GM19035 (cell line): ENCODE data around the gene CEP162.
"Not testable (repeated sequence)": the region's sequence is repeated elsewhere in the genome, so short reads cannot be mapped to it uniquely, and the experiment has no call there.

Experiments
- ATAC-seq: cut with Tn5 transposase; IDR thresholded peaks from one replicate; pipeline ENCODE4 v1.9.1; 2021; ENCODE audit not compliant: unreplicated experiment

Gene CEP162

DNA sequence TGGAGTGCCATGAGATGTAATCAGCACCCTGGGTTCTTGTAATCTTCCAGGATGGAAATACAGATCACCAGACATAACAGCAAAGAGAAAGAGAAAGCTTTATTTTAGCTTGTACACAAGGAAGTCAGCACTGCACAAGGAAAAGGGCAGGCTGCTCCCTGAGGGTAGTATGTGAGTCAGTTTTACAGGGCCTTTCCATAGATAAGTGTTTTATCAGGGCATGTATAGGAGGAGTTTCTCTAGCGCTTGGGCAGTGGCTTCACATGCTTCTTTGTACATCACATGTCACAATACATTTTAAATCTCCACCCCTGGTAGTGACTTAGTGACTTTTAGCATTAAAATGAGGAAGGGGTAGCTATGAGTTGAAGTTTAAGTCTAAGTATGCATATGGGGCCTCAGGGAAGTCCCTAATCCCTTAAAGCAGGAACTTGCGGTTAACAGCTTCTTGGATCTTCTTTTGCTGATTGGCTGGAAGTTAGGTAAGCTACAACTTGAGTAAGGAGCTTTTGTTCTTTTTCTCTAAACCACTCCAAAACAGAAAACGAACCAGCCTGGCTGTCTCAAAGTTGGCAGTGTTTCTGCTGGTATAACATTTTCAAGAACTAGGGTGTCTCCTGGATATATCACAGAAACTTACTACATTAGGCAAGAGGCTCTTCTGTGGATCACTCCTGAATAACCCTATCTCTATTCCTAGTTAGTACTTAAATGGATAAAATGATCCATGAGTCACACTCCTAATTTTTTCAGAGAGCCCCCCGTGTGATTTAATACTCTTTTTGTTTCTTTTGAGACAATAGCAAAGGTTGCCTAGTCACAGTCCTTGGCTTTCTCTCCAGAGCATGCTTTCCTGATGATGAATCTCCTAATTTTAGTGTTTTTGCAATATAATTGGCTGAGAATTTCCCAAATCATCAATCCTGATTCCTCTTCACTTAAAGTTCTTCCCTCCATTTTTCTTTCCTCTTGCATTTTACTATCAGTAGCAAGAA, 133.7 kb downstream of the CEP162 start:
- ATAC-seq: no peak

DNA sequence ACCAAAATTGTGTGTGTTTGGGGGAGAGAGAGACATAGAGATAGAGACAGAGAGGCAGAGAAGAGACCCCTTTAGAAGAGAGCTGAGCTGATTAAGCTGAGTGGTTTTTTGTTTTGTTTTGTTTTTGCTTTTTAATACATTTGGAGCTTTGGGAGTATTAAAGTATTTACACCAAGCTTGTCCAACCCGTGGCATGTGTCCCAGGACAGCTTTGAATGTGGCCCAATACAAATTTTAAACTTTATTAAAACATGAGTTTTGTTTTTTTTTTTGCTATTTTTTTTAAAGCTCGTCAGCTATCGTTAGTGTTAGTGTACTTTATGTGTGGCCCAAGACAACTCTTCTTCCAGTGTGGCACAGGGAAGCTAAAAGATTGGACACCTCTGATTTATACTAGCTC, 137.9 kb downstream of the CEP162 start:
- no peak for ATAC-seq

GRCh38 chr6:84089081-84089480, 138.4 kb downstream of the CEP162 start:
- no peak for ATAC-seq

GRCh38 chr6:84086545-84087429, 140.7 kb downstream of the CEP162 start:
- no peak for ATAC-seq

DNA sequence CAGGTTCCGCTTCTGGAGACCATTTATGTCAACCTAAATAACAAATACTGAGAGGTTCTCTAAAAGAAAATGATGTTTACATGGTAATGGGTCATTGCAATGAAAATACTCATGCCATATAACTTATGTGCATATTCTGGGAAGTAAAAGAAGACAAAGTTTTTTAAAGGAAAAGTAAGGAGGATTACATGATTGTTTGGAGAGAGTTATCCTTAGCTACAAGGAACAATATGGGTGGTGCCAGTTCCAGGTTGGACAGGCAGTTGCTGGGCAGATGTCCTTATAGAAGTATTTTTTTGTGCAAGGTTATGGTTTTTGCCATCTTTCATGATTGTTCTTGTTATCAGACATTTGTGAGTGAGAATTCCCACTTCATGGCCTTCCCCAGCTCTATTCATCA, 141.4 kb downstream of the CEP162 start:
- no peak for ATAC-seq

- ATAC-seq: not testable (repeated sequence)
These were observed 142.7 kb downstream of the CEP162 start for GRCh38 chr6:84084705-84085104.

GRCh38 chr6:84082689-84083265, 144.7 kb downstream of the CEP162 start:
- no peak for ATAC-seq

- no peak for ATAC-seq
These were observed 146.2 kb downstream of the CEP162 start for GRCh38 chr6:84081222-84081621.

- ATAC-seq: no peak
These were observed 149.1 kb downstream of the CEP162 start for GRCh38 chr6:84078335-84078734.

DNA sequence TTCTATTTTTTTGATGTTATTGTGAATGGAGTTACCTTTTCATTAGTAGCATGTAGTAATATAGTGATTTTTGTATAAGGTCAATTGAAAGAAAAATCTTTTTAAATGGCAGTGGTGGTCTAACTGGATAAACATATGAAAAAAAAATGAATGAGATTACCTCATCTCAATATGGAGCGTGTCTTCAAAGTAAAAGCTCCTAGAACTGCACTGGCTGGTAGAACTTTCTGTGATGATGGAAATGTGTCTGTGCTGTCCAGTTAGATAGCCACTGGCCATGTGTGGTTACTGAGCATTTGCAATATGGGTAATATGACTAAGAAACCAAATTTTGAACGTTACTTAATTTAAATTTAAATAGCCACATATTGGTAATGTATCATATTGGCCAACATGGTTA, 149.8 kb downstream of the CEP162 start:
- no peak for ATAC-seq

- ATAC-seq: no peak
These were observed 152.3 kb downstream of the CEP162 start for GRCh38 chr6:84074988-84075781.
